Right lung (tissue), 10 donors: ENCODE data around the gene BOC. TPM values are rescaled to one million over a fixed set of nuclear protein-coding genes. Genes with fewer than 3 reads are reported as not detected.
"Not testable (repeated sequence)": the region's sequence is repeated elsewhere in the genome, so short reads cannot be mapped to it uniquely, and the experiment has no call there.

Experiments used
- DNase-seq, 2 donors: peaks; one replicate each; pipeline ENCODE4 v3.0.0-alpha.2; 2013
- long read RNA-seq, 8 donors: transcript quantifications; one replicate each; lab custom pipeline, GENCODE V29; 2026
- polyA plus RNA-seq, 5 donors: library from polyadenylated mRNA; unstranded; fragments of 120-200 nt; gene quantifications; one replicate each; pipeline versions ENCODE4 v1.2.1 to v1.2.3, GENCODE V29; 2013; ENCODE audit warnings: inconsistent platforms in 1 of 5, low replicate concordance in 1 of 5; ENCODE audit not compliant: insufficient read length in 5 of 5, insufficient read depth in 1 of 5

BOC gene, protein sequence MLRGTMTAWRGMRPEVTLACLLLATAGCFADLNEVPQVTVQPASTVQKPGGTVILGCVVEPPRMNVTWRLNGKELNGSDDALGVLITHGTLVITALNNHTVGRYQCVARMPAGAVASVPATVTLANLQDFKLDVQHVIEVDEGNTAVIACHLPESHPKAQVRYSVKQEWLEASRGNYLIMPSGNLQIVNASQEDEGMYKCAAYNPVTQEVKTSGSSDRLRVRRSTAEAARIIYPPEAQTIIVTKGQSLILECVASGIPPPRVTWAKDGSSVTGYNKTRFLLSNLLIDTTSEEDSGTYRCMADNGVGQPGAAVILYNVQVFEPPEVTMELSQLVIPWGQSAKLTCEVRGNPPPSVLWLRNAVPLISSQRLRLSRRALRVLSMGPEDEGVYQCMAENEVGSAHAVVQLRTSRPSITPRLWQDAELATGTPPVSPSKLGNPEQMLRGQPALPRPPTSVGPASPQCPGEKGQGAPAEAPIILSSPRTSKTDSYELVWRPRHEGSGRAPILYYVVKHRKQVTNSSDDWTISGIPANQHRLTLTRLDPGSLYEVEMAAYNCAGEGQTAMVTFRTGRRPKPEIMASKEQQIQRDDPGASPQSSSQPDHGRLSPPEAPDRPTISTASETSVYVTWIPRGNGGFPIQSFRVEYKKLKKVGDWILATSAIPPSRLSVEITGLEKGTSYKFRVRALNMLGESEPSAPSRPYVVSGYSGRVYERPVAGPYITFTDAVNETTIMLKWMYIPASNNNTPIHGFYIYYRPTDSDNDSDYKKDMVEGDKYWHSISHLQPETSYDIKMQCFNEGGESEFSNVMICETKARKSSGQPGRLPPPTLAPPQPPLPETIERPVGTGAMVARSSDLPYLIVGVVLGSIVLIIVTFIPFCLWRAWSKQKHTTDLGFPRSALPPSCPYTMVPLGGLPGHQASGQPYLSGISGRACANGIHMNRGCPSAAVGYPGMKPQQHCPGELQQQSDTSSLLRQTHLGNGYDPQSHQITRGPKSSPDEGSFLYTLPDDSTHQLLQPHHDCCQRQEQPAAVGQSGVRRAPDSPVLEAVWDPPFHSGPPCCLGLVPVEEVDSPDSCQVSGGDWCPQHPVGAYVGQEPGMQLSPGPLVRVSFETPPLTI
- polyA plus RNA-seq, result 10 to 100 TPM; 22.6 to 37.4 (median 27.2) TPM
- long read RNA-seq, donor 1, partial matches to known transcripts, result 39 of 41 reads
- long read RNA-seq, donor 1, other reads (novel, unspliced or antisense), result 0 of 41 reads
- long read RNA-seq, donor 2, result 0 reads
- long read RNA-seq, donor 3, result 0 reads
- long read RNA-seq, donor 4, partial matches to known transcripts, result 20 of 21 reads
- long read RNA-seq, donor 4, other reads (novel, unspliced or antisense), result 0 of 21 reads
- long read RNA-seq, donor 5, full-length matches to known transcripts, result 2 of 34 reads
- long read RNA-seq, donor 5, partial matches to known transcripts, result 32 of 34 reads
- long read RNA-seq, donor 5, other reads (novel, unspliced or antisense), result 0 of 34 reads
- long read RNA-seq, donor 6, full-length matches to known transcripts, result 4 of 43 reads
- long read RNA-seq, donor 6, partial matches to known transcripts, result 39 of 43 reads
- long read RNA-seq, donor 6, other reads (novel, unspliced or antisense), result 0 of 43 reads
- long read RNA-seq, donor 7, partial matches to known transcripts, result 6 of 6 reads
- long read RNA-seq, donor 7, other reads (novel, unspliced or antisense), result 0 of 6 reads
- long read RNA-seq, donor 8, result 0 reads

- DNase-seq, result peak; percentile 82
Measured at GRCh38 chr3:113211330-113212149, at the start of gene BOC. Gene BOC, plus strand, starts transcription at chr3:113211557. Its CDS starts 38,246 bp downstream, at chr3:113249803.

DNA sequence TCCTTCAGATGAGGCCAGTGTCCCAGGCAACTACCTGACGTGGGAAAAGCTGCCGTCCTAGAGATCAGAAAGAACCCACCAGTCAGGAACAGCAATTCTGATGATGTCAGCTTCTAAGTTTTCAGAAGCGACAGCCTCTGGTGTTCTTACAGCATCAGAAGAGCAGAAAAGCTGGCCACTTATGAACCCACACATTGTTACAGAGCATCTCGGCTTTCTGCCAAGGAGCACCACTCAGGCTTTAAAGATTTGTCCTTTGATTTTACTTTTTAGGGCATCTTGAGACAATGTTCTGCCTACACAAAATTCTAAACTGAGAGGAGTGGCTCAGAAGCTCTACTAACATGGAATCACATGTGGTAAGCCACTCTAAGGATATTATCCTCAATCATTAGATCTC is 49.7 kb upstream of the BOC start:
- no peak for DNase-seq

DNA sequence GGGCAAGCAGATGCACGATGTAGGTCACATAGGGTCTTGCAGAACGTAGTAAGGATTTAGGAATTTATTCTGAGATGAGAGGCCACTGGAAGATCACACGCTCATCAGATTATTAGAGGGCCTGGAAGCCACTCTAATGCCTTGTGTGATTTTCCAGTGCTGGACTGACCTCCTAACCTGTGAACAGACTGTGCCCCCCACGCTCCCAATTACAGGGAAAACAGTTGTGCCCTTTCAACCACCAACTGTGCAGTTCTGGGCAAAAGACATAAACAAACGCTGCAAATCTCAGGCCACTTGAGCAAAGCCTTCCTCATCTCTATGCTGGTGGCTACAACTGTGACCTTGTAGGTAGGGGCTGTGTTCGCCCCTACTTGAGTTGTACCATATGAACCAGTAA is 48.2 kb upstream of the BOC start:
- DNase-seq, result no peak

DNA sequence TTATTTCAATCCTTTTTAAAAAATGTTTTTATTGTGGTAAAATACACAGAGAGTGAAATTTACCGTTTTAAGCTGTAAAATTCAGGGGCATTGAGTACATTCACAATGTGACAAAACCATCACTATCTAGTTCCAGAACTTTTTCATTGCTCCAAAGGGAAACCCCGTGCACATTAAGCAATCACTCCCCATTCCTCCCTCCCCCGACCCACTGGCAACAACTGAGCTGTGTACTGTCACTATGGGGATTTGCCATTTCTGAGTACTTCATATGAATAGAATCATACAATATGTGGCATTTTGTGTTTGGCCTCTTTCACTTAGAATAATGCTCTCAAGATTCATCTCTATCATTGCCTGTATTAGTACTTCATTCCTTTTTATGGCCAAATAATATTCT is 45.5 kb upstream of the BOC start:
- DNase-seq, result peak in 1 of 2 donors; percentile 46

- no peak for DNase-seq
Measured at GRCh38 chr3:113166357-113166718, 45.0 kb upstream of the BOC start.

GRCh38 chr3:113166719-113167492 is 44.5 kb upstream of the BOC start:
- peak; percentile 74 to 81 for DNase-seq

DNA sequence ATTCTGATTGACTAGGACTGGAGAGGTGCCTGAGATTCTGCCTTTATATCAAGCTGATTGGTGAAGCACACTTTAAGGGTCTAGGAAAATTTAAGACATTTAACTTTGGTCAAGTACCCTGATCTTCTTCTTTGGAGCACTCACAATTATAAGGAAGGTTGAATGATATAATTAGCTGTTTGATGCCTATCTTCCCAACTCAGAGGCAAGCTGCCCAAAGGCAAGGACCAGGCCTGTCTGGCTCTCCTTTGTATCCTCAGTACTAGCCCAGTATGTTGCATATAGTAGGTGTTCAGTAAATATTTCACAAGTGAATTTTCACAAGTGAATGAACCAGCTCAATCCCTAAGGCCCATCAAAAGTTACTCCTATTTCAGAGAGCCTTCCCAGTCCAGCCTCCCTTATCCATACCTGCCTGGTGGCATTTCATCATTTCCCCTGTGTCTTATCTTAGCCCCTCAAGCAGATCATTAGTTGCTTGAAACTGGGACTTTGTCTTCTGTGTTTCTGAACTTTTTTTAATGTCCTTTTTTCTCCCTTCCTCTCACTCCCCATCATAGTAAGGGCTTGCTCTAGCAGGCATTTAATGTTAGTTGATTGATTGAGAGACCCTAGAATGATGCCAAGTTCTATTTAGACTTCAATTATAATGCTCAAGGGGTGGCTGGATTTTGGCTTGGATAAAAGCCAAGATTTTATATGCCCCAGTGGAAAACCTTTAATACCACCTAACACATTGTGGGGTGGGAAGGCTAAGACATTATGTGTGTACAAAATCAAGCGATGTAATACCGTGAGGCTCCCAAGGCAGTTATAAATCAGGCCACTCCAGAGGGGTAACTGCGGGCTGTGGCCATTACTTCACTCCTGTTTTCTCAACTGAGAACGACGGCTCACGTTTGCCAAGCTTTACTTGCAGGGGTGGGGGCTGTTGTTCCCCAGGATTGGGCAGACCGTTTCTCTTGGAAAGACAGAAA is 43.2 kb upstream of the BOC start:
- no peak for DNase-seq

- DNase-seq, result no peak
Measured at GRCh38 chr3:113169891-113170452, 41.4 kb upstream of the BOC start.

GRCh38 chr3:113170771-113171170 is 40.6 kb upstream of the BOC start:
- DNase-seq, result no peak

GRCh38 chr3:113171675-113172300 is 39.6 kb upstream of the BOC start:
- not testable (repeated sequence) for DNase-seq

DNA sequence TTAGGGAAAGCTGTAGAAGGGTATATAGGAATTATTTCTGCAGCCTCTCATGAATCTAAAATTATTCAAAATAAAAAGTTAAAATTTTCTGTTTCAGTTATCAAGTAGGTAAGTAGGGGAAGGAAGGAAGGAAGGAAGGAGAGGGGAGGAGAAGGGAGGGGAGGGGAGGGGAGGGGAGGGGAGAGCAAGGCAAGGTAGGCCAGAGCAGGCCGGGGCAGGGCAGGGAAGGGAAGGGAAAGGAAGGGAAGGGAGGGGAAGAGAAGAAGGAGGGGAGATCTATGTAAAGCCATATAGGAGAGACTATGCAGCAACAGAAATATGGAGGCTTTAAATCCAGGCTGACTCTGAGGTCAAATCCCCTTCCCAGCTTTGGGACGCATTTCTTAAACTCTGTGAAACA is 38.3 kb upstream of the BOC start:
- DNase-seq, result no peak

DNA sequence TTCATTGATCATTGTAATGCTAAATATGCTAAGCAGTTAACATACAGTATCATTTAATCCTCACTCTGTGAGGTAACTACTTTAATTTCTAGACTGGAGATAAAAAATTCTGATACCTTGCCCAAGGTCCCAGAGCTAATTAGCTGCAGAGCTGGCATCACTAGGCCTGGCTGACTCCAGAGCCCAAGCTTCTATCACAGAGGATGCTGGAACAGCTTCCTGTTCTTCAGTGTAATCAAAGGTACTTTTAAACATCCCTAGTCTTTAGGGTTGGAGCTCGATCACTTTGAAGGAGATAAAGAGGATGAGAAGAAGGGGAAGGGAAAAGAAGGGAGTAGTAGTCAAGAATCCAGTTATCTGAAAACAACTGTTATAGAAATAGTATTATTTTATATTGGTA is 37.1 kb upstream of the BOC start:
- no peak for DNase-seq

GRCh38 chr3:113174801-113175485 is 36.4 kb upstream of the BOC start:
- peak; percentile 47 to 72 for DNase-seq

GRCh38 chr3:113177526-113177925 is 33.8 kb upstream of the BOC start:
- DNase-seq, result no peak

GRCh38 chr3:113179235-113179824 is 32.0 kb upstream of the BOC start:
- no peak for DNase-seq
